Measurements from ENCODE around the gene GSG1. TPM values are rescaled to one million over a fixed set of nuclear protein-coding genes. Genes with fewer than 3 reads are reported as not detected.

The GSG1 gene
- total and polyA plus RNA-seq, 2 of the 8 experiments (the other 6 are each of a cell fraction or from before 2014, with no cell fraction given): 0.89 to 1.4 TPM

DNA sequence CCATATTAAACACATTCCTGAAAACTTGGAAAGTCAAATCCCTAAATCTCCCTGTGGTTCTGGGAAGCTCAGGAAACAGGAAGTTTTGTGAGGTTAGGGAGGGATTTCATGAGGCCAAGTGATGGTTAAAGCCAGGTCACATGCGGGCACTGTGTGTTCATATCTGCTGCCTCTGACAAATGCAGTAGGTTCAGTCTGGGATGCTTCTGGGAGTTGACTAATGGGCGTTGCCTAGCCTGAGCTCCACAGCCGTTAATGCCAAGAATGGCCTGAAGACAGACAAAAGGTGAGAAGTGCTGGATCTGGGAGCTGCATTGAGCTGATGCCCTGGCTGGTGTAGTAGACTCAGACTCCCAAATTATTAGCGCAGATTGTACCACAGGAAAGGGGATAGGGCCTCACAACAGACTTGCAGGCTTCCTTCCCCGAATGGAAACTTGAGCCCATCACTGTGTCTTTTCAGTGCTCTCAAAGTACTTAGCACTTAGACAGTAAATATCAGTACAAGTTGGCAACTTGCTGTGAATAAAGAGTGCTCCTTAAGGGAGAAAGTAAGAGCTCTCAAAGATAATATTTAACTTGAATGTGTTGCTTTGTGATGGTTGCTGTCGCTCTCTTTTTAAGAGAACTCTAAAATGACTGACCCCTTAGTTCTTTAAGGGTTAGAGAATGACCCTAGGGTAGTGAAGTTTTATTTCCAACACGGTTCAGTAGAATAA, 17.3 kb downstream of the GSG1 start:
- Histone ChIP-seq H2BK5ac (ENCODE audit: low read depth, low read length) (no peak overlapping the region), H3K27ac (ENCODE audit: low read depth, low read length) (no peak overlapping the region), H3K4me1 (replicated peaks in 1 of 4; ENCODE audit: control insufficient read depth in 3 of 4, insufficient read depth in 4 of 4, low read length in 3 of 4) (peaks cover 20 to 26% (median 24%) of the 10 kb centered on the region in 4 experiments), H2BK20ac (ENCODE audit: low read length) (0 out of 2 replicates have a peak overlapping the region, but pooled peaks have one; percentile 24), H4K8ac (ENCODE audit: extremely low read depth, insufficient read depth, low read length) (no peak overlapping the region), H3K27me3 (replicated peaks in 1 of 4; ENCODE audit: control insufficient read depth in 3 of 4, extremely low read depth in 1 of 4, insufficient read depth in 3 of 4, low read length in 3 of 4) (no peaks in the 10 kb centered on the region), H3K9ac (replicated peaks in 1 of 4; ENCODE audit: extremely low read depth in 1 of 4, low read depth in 3 of 4, low read length in 3 of 4) (no peak overlapping the region), H3K23me2 (ENCODE audit: low read depth, low read length) (no peaks in the 10 kb centered on the region; the same call in 1 of the 2 replicates), H2BK12ac (ENCODE audit: low read depth, low read length) (peak overlapping the region; percentile 82), H3K4ac (replicated peaks; ENCODE audit: insufficient read length, low read depth, low read length) (peak overlapping the region; percentile 83), H2BK15ac (ENCODE audit: low read length) (no peak overlapping the region), H3K36me3 (ENCODE audit: control insufficient read depth in 2 of 4, insufficient read depth in 4 of 4, low read length in 3 of 4) (peaks cover 0 to 12% (median 4%) of the 10 kb centered on the region in 4 experiments; a peak in 6 of 8 replicates), H2BK120ac (replicated peaks; ENCODE audit: low read depth, low read length) (peak overlapping the region; percentile 41), H4K20me1 (replicated peaks in 1 of 2; ENCODE audit: control insufficient read depth in 1 of 2, insufficient read depth in 2 of 2, low read length in 2 of 2) (no peaks in the 10 kb centered on the region), H3K23ac (ENCODE audit: insufficient read length) (no peak overlapping the region), H3K9me3 (ENCODE audit: insufficient read depth in 2 of 2, low read depth in 1 of 2, low read length in 1 of 2) (no peaks in the 10 kb centered on the region), H3K56ac (replicated peaks; ENCODE audit: insufficient read length, low read depth, low read length) (no peak overlapping the region), H3K79me2 (ENCODE audit: control insufficient read depth in 1 of 2, insufficient read depth in 2 of 2, low read length in 2 of 2) (no peaks in the 10 kb centered on the region), H3K14ac (ENCODE audit: insufficient read length) (no peak overlapping the region), H3K79me1 (ENCODE audit: low read depth, low read length) (no peaks in the 10 kb centered on the region), H3K18ac (ENCODE audit: extremely low read depth, low read length) (no peak overlapping the region), H3K4me2 (ENCODE audit: insufficient read depth in 1 of 2, low read depth in 2 of 2, low read length in 2 of 2) (no peak overlapping the region), H4K5ac (ENCODE audit: insufficient read length, low read depth, low read length) (no peak overlapping the region), H3K4me3 (ENCODE audit: extremely low read depth in 1 of 4, insufficient read depth in 2 of 4, low read depth in 3 of 4, low read length in 4 of 4) (no peak overlapping the region), H2AFZ (ENCODE audit: low read length) (no peak overlapping the region), H2AK5ac (ENCODE audit: low read depth, low read length) (peak overlapping the region; percentile 47; the same call in 1 of the 2 replicates), H4K91ac (replicated peaks; ENCODE audit: insufficient read length, low read length) (no peak overlapping the region)
- WGBS, 2 experiments (ENCODE audit: extremely low coverage in 1 of 2, insufficient coverage in 1 of 2, insufficient read length in 1 of 2, insufficient replicate concordance in 2 of 2, low coverage in 1 of 2, low lambda C conversion rate in 2 of 2, missing lambda C conversion rate in 1 of 2): 92% methylated on average over 7 of the region's 7 CpGs; no CpG with 5 or more reads in 1 of the 2 experiments
- ChIA-PET CTCF (ENCODE audit: partially characterized antibody) (interaction anchor here (1.0 to 5.7 kb wide), 8 partner anchors 11 to 173 kb away, joined by 3 to 39 read pairs (median 6); partner anchors contain the start of gene FAM234B), POLR2A (ENCODE audit: partially characterized antibody) (interaction anchor here (0.6 to 2.1 kb wide), 2 partner anchors 36 to 80 kb away, joined by 3 to 5 read pairs; no protein-coding TSS in a partner anchor)
- no peak for FAIRE-seq
- DNase-seq (ENCODE audit: low read depth in 1 of 2, low spot score in 2 of 2): no peak
- no peak for TF ChIP-seq SP1 (IDR thresholded peaks at IDR 0.05; ENCODE audit: low read depth, low read length)
- TF ChIP-seq GABPA (IDR thresholded peaks at IDR 0.05; ENCODE audit: borderline replicate concordance, insufficient read depth, low read length): no peak
- TF ChIP-seq TAF1 (IDR thresholded peaks at IDR 0.05; ENCODE audit: low read depth, low read length): no peak
- no peak for TF ChIP-seq BACH1 (IDR thresholded peaks at IDR 0.05; ENCODE audit: low read length)
- TF ChIP-seq CHD2 (IDR thresholded peaks at IDR 0.05; ENCODE audit: low read length): no peak
- TF ChIP-seq, protein P1, sequence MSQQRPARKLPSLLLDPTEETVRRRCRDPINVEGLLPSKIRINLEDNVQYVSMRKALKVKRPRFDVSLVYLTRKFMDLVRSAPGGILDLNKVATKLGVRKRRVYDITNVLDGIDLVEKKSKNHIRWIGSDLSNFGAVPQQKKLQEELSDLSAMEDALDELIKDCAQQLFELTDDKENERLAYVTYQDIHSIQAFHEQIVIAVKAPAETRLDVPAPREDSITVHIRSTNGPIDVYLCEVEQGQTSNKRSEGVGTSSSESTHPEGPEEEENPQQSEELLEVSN (IDR thresholded peaks at IDR 0.05): no peak
- TF ChIP-seq EP300 (IDR thresholded peaks at IDR 0.05; ENCODE audit: borderline replicate concordance in 1 of 2, low read depth in 2 of 2, low read length in 2 of 2): no peak
- TF ChIP-seq POLR2AphosphoS5 (IDR thresholded peaks at IDR 0.05; ENCODE audit: low read depth, low read length): no peak
- TF ChIP-seq SAP30 (IDR thresholded peaks at IDR 0.05; ENCODE audit: insufficient read depth, insufficient replicate concordance, low read length): no peak
- no peak for TF ChIP-seq EZH2 (IDR thresholded peaks at IDR 0.05; ENCODE audit: low read depth, low read length, severe bottlenecking)
- TF ChIP-seq CBX8 (IDR thresholded peaks at IDR 0.05; ENCODE audit: borderline replicate concordance, low read depth, low read length): no peak

Measured in H1 (cell line).